T47D (cell line): ENCODE measurements around the gene LRRIQ3.

ENCODE experiments used
- DNase-seq, 2 experiments: peaks; one replicate each; pipeline versions ENCODE4 v3.0.0 to v3.0.0-alpha.2; 2011 to 2012; ENCODE audit warnings: low read depth in 1 of 2, low spot score in 1 of 2
- JUND ChIP-seq: IDR thresholded peaks from 2 replicates; pipeline ENCODE4 v1.6.1; 2012; ENCODE audit warnings: low read depth
- in situ Hi-C: cut with HindIII; loops from 2 replicates; pipeline ENCODE4 v1.10.0; 2016; ENCODE audit warnings: low sequenced_read_pairs, low pct_unique_long_range_greater_than_20kb

The LRRIQ3 gene

GRCh38 chr1:74065081-74065480, 132.9 kb downstream of the LRRIQ3 start:
- in situ Hi-C loops: no loop called here
- no peak for TF ChIP-seq JUND
- DNase-seq: no peak

GRCh38 chr1:74057719-74058118, 140.3 kb downstream of the LRRIQ3 start:
- in situ Hi-C loops: no loop called here
- no peak for TF ChIP-seq JUND
- no peak for DNase-seq

GRCh38 chr1:74053407-74053806, 144.6 kb downstream of the LRRIQ3 start:
- DNase-seq: no peak
- in situ Hi-C loops: no loop called here
- TF ChIP-seq JUND: no peak

- TF ChIP-seq JUND: no peak
- in situ Hi-C loops: no loop called here
- DNase-seq: no peak
Measured at GRCh38 chr1:74050386-74050785, 147.6 kb downstream of the LRRIQ3 start.

- no peak for TF ChIP-seq JUND
- in situ Hi-C loops: no loop called here
- DNase-seq: no peak
Measured at GRCh38 chr1:74038042-74038441, 159.9 kb downstream of the LRRIQ3 start.

GRCh38 chr1:74012583-74012982, 185.4 kb downstream of the LRRIQ3 start:
- in situ Hi-C loops: no loop called here
- TF ChIP-seq JUND: no peak
- DNase-seq: no peak

GRCh38 chr1:74011736-74012135, 186.2 kb downstream of the LRRIQ3 start:
- TF ChIP-seq JUND: no peak
- in situ Hi-C loops: no loop called here
- no peak for DNase-seq

GRCh38 chr1:74010206-74010605, 187.8 kb downstream of the LRRIQ3 start:
- peak; percentile 1 to 60 for DNase-seq
- no peak for TF ChIP-seq JUND
- in situ Hi-C loops: no loop called here

- in situ Hi-C loops: no loop called here
- TF ChIP-seq JUND: no peak
- DNase-seq: no peak
Measured at GRCh38 chr1:74005533-74005932, 192.4 kb downstream of the LRRIQ3 start.

- no peak for DNase-seq
- in situ Hi-C loops: no loop called here
- no peak for TF ChIP-seq JUND
Measured at GRCh38 chr1:74003806-74004205, 194.2 kb downstream of the LRRIQ3 start.

GRCh38 chr1:73998348-73998959, 199.5 kb downstream of the LRRIQ3 start:
- no peak for TF ChIP-seq JUND
- DNase-seq: peak; percentile 3 to 60
- in situ Hi-C loops: no loop called here

GRCh38 chr1:73980324-73981040, 217.5 kb downstream of the LRRIQ3 start:
- no peak for DNase-seq
- in situ Hi-C loops: no loop called here
- no peak for TF ChIP-seq JUND

- in situ Hi-C loops: no loop called here
- TF ChIP-seq JUND: no peak
- DNase-seq: no peak
Measured at GRCh38 chr1:73979684-73980083, 218.3 kb downstream of the LRRIQ3 start.

- DNase-seq: no peak
- in situ Hi-C loops: no loop called here
Measured at GRCh38 chr1:73978964-73979363, 219.0 kb downstream of the LRRIQ3 start.

More at GRCh38 chr1:73978964-73979363, 219.0 kb downstream of the LRRIQ3 start:
- TF ChIP-seq JUND: no peak
